NOMO-1 (cell line): ENCODE data around the gene SLC2A4.
"Not testable (repeated sequence)": the region's sequence is repeated elsewhere in the genome, so short reads cannot be mapped to it uniquely, and the experiment has no call there.

Source experiments
- DNase-seq, 2 experiments: peaks; one replicate each; lab custom pipeline; 2025; ENCODE audit not compliant: unreplicated experiment in 2 of 2; lab: John Stamatoyannopoulos, UW

The SLC2A4 gene

DNA sequence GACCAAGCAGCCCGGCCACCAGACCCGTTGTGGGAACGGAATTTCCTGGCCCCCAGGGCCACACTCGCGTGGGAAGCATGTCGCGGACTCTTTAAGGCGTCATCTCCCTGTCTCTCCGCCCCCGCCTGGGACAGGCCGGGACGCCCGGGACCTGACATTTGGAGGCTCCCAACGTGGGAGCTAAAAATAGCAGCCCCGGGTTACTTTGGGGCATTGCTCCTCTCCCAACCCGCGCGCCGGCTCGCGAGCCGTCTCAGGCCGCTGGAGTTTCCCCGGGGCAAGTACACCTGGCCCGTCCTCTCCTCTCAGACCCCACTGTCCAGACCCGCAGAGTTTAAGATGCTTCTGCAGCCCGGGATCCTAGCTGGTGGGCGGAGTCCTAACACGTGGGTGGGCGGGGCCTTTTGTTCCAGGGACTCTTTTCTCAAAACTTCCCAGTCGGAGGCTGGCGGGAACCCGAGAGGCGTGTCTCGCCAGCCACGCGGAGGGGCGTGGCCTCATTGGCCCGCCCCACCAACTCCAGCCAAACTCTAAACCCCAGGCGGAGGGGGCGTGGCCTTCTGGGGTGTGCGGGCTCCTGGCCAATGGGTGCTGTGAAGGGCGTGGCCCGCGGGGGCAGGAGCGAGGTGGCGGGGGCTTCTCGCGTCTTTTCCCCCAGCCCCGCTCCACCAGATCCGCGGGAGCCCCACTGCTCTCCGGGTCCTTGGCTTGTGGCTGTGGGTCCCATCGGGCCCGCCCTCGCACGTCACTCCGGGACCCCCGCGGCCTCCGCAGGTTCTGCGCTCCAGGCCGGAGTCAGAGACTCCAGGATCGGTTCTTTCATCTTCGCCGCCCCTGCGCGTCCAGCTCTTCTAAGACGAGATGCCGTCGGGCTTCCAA is at the start of gene SLC2A4:
SLC2A4 (plus strand) TSS at position 645 of the 879 bp plus-strand sequence; CDS start at position 862, 217 bp downstream.
- peak; percentile 79 to 91 for DNase-seq

- no peak for DNase-seq
Observed at GRCh38 chr17:7232114-7232513, 49.4 kb upstream of the SLC2A4 start.

DNA sequence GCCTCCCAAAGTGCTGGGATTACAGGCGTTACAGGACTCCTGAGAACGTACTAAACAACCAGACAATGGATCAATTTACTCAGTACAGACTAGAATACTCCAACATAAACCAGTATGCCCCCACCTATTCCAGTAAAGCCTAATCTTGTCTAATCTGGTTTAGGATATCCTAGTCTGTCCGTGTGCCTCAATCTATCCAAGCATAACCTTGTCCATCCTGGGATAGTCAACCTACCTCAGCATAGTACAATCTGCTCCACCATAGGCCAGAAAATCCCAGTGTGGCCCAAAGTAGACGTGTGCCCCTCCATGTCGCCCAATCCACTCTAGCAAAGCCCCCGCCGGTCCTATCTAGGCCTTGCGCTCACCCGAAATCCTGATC is 47.8 kb upstream of the SLC2A4 start:
- no peak for DNase-seq

DNA sequence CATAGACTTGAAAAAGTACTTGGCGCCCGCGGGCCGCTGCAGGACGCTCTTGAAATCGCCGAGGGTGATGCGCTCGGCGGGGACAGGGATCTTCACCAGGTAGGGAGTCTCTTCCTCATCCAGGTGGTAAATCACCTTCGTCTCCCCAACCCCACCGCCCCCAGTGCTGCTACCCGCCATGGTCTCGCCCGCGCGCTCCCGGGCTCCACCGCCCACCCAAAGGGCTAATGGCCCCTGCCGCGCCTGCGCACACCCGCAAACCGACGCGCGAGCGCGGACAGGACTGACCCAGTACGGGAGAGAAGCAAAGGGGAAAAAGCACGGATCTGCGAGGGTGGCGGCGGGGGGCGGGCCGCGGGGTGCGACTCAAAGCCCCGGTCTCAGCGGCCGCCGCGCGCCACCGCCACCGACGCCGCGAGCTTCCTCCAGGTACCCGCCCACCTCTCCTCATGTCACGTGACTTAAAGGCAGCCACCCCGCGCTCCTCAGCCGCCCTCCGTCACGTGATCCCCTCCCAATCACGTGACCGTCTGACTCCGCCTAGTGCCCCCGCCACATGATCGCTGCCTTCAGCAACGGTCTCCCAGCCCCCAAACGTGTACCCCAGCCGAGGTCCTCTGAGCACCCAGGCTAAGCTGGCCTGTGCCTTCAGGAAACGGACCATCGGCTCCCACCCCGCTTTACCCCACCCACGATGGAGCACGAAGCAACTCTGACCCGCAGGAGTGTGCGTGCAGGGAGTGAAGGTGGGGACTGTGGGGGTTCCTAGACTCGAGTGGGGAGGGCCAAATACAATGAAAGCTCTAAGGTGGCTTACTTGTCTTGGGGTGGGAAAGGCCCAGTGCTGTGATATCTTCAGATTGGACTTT is 47.2 kb upstream of the SLC2A4 start, which contains the start of gene DVL2:
DVL2 (minus strand) TSS at position 435 of the 869 bp plus-strand sequence; CDS start at position 180, 255 bp downstream.
- DNase-seq: peak; percentile 93 to 96

- DNase-seq: no peak
Observed at GRCh38 chr17:7235693-7236665, 45.5 kb upstream of the SLC2A4 start.

GRCh38 chr17:7236808-7237207 is 44.7 kb upstream of the SLC2A4 start:
- no peak for DNase-seq

- DNase-seq: no peak
Observed at GRCh38 chr17:7237266-7237760, 44.2 kb upstream of the SLC2A4 start.

DNA sequence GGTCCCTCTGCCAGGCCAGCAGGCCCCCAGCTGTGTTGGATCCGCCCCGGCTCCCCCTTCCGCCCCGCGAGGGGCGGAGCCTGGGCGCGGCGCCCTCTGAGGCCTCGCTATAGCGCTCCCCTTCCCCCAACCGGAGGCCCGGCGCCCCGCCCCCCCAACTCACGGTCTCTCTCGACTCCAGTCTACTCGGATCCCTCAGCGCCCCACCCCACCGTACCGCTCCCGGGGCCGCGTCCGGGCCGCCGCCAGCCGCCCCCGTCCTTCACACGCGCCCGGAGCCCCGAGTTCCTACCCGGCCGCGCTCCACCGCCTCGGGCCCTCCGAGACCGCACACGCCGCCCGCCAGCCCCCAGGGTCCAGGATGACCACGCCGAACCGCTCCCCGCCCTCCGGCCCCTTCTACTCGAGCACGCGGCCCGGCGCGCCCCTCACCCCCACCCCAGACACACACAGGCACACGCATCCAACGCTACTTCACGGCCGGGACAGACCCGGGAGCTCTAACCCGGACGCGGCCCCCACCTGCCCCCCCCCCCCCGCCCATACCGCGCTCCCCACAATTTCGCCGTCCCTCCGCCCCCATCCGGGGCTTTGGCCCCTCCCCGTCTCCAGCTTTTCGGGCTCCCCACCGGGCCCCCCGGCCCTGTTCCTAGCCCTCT is 43.6 kb upstream of the SLC2A4 start:
- DNase-seq: peak; percentile 30 to 58

DNA sequence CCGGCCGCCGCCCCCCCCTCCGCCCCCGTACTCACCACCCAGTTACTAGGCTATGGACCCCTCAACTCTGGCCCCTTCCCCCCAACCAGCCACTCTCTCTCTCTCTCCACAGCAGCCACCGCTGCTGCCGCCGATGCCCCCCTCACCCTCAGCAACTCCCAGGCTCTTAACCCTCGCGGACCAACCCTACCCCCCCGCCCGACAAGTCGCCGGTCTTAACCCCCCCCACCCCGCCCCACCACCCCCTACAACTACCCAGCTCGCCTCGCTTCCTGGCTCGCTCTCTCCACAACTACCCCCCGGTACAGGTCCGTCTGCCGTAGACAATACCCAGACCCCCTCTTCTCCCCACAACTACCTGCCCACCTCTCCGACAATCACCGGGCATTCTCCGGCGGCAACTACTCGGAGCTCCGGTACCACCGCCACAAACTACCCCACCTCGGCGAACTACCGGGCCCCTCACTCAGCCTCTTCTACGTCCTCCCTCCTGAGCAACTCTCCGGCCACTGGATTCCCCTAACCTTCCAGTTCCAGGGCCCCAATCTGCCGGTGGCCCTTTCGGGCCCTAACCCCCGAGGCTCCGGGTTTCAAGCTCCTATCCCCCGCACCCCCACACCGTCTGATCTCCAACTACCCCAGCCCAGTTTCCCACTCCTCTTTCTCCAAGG is 43.0 kb upstream of the SLC2A4 start:
- DNase-seq: no peak

DNA sequence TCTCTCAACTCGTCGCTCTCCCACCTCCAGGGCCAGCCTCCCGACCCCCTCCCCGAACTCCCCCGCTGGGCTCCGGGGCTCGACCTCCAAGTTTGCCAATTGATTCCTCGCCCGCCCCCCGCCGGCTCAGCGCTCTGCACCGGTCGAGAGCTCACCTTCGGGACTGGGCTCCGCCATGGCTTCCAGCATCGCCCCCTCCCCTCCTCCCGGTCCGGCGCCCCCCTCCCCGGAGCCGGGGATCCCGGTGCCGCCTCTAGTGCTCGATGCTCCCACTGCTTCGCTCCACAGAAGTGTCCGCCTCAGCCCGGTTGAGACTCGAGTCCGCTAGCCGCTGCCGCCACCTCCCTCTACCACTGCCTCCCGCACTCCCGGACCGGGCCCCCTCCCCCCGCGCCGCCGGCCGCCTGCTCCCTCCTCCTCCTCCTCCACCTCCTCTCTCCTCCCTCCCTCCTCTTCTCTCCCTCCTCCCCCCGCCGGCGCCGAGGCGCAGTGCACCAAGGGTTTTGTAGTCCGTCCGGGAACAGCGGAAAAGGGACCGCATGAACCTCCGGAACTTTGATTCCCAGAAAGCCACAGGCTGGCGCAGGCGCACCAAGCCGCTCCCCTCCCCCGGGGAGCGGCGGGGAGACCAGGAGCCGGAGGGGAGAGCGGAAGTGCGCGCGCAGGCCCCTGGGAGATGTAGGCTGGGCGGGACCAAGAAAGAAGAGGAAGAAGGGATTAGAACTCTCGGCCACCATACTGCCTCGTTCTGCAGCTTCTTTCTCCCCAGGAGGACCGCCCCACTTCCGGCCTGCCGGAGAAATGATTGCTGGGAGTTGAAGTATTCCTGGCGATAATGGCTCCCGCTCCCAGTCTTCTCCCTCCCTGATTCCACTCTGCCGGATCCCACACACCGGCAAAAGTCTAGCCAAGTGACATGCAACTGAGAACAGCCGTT is 42.2 kb upstream of the SLC2A4 start, which contains the start of gene PHF23:
PHF23 (minus strand) TSS at position 367 of the 937 bp plus-strand sequence; CDS start at position 189, 178 bp downstream.
- peak; percentile 97 to 99 for DNase-seq

- DNase-seq: peak; percentile 76 to 85
Observed at GRCh38 chr17:7240375-7240774, 41.1 kb upstream of the SLC2A4 start.

- no peak for DNase-seq
Observed at GRCh38 chr17:7241090-7241733, 40.3 kb upstream of the SLC2A4 start.

DNA sequence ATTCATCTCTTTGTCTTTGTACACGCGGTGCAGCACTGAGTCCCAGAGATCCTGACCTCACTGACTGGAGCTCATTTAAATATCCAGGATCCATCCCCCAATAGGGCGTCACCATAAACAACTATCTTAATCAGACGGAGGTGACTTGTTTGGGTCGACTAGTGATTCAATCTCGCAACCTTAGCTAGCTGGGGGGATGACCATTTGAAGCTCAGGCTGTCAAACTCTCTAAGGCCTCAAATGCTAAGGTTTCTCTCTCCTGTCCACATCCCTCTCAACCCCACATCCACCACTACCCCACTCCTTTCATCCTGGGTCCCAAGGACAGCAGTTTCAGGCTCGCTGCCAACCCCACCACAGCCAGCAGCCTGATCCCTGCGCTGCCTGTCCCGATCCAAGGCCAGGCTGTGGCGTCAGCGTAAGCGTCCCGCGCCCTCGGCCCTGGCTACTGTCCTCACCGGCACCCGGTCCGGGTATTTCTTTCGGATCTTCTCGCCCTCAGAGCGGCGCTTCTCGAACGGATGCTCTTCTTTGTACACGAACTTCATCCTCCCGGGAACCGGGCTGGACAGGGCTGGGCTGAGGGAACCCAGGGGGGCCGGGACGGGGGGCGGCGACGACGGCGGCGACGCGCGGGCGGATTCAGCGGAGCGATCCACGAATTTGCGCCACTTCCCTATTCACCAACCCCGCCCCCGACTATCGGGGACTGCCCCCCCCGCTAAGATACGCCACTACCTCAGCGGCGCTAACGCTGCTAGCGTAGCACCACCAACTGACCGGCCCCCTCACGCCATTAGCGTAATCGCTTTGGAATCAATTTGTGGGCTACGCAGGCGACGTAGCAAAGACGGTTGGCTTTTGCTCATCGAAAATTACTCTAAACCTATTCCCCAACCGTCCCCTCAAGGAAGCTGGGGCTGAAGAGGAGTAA is 39.5 kb upstream of the SLC2A4 start, which contains the start of gene GABARAP:
GABARAP (minus strand) TSS at position 667 of the 934 bp plus-strand sequence; CDS start at position 548, 119 bp downstream.
- peak; percentile 80 to 88 for DNase-seq

GRCh38 chr17:7242717-7243452 is 38.6 kb upstream of the SLC2A4 start:
- peak; percentile 87 to 88 for DNase-seq

- no peak for DNase-seq
Observed at GRCh38 chr17:7243453-7243729, 38.1 kb upstream of the SLC2A4 start.

- not testable (repeated sequence) for DNase-seq
Observed at GRCh38 chr17:7243838-7244237, 37.7 kb upstream of the SLC2A4 start.
